Measurements from ENCODE around the gene OBSCN. TPM values are rescaled to one million over a fixed set of nuclear protein-coding genes. Genes with fewer than 3 reads are reported as not detected.

Gene OBSCN
- total RNA-seq, 1 experiment from 2014 or later: 10.5 TPM

DNA sequence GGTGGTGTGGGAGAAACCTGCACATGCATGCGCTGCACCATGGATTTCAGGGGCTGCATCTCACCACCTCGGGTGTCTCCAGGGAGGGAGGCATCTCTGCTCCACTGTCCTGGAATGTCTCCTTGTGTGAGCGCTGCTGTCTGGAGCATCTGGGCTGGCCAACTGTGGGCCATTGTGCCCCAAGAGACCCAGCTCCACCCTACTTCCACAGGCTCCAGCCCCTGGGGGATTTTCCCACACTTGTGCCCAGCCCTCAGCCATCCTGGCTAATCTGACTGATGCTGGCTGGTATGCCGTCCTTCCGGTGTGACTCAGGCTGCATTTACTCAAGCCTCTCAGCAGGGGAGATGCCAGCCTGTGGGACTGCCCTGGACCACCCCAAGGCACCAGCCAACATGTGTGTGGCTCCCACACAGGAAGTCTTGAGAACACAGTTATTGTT lies 136.8 kb downstream of the OBSCN start:
- no peak for ATAC-seq
- H3K9me3 ChIP-seq (ENCODE audit: control insufficient read depth, insufficient read depth, low read depth, low read length): no peaks in the 10 kb centered on the region
- H3K27me3 ChIP-seq (ENCODE audit: control insufficient read depth, insufficient read depth, low read length): no peaks in the 10 kb centered on the region; the same call in 1 of the 2 replicates
- TF ChIP-seq POLR2AphosphoS5 (IDR thresholded peaks at IDR 0.05; ENCODE audit: low read depth, low read length): no peak
- no peak for TF ChIP-seq REST (IDR thresholded peaks at IDR 0.05; ENCODE audit: insufficient read depth in 1 of 2, low read depth in 2 of 2, low read length in 1 of 2)
- TF ChIP-seq, protein P1, sequence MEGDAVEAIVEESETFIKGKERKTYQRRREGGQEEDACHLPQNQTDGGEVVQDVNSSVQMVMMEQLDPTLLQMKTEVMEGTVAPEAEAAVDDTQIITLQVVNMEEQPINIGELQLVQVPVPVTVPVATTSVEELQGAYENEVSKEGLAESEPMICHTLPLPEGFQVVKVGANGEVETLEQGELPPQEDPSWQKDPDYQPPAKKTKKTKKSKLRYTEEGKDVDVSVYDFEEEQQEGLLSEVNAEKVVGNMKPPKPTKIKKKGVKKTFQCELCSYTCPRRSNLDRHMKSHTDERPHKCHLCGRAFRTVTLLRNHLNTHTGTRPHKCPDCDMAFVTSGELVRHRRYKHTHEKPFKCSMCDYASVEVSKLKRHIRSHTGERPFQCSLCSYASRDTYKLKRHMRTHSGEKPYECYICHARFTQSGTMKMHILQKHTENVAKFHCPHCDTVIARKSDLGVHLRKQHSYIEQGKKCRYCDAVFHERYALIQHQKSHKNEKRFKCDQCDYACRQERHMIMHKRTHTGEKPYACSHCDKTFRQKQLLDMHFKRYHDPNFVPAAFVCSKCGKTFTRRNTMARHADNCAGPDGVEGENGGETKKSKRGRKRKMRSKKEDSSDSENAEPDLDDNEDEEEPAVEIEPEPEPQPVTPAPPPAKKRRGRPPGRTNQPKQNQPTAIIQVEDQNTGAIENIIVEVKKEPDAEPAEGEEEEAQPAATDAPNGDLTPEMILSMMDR (IDR thresholded peaks at IDR 0.05): no peak
- no peak for TF ChIP-seq TCF7L2 (IDR thresholded peaks at IDR 0.05; ENCODE audit: low read depth, low read length)
- no peak for TF ChIP-seq SIN3A (IDR thresholded peaks at IDR 0.05; ENCODE audit: borderline replicate concordance, insufficient read depth, low read depth, low read length)
- BruUV-seq (replicated peaks): no TSS peak
- no peak overlapping the region for H3K4me3 ChIP-seq (ENCODE audit: low read depth in 2 of 2, low read length in 2 of 2)
- in situ Hi-C loops (cut with HindIII; ENCODE audit: low pct_unique_long_range_greater_than_20kb, low sequenced_read_pairs) (no loop called here), intact Hi-C loops (cut with micrococcal nuclease; ENCODE audit: unreplicated experiment) (no loop called here)
- H3K27ac ChIP-seq (ENCODE audit: low read length): no peak overlapping the region
- ChIA-PET CTCF (no interaction called here), POLR2A (no interaction called here)
- H3K36me3 ChIP-seq (ENCODE audit: control insufficient read depth, insufficient read depth, low read length): no peaks in the 10 kb centered on the region
- no peaks in the 10 kb centered on the region for H3K4me1 ChIP-seq (ENCODE audit: control insufficient read depth, insufficient read depth, low read length)
- no peak for DNase-seq (ENCODE audit: low read depth, low spot score)

DNA sequence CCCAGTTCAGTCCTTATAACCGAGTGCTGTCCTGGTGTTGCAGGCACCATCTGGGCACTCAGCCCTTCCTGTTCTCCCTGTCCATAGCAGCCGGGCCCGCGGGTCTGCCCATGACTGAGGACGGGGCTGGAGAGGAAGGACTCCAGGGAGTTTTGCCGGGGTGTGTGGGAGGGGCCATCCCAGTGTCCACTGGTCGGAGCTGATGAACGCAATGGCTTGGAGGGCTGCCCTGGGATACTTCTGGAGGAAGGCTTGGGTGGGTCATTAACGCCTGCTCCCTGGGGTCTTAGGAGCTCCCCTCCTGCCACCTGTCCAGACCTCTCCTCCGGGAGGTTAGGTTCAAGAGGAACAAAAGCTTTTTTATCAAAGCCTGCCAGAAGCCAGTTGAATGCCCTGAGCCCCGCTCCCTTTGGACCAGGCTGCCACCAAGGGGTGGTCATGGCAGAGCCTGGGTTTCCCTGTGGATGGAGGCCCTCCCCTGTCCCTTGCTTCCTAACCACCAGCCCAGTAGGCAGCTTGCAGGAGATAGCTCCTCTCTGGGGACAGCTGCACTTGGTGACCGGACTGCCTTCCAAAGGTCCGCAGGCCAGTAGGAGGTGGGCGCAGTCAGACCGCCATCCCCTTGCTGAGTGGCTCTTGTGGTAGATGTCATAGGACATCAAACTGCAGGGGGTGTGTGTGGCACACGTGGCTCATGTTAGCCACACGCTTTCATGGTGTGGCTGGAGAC lies 137.5 kb downstream of the OBSCN start:
- Histone ChIP-seq H3K36me3 (ENCODE audit: control insufficient read depth, insufficient read depth, low read length) (no peaks in the 10 kb centered on the region), H3K9me3 (ENCODE audit: control insufficient read depth, insufficient read depth, low read depth, low read length) (no peaks in the 10 kb centered on the region), H3K27ac (ENCODE audit: low read length) (no peak overlapping the region), H3K27me3 (ENCODE audit: control insufficient read depth, insufficient read depth, low read length) (no peaks in the 10 kb centered on the region; the same call in 1 of the 2 replicates), H3K4me3 (ENCODE audit: low read depth in 2 of 2, low read length in 2 of 2) (no peak overlapping the region), H3K4me1 (ENCODE audit: control insufficient read depth, insufficient read depth, low read length) (no peaks in the 10 kb centered on the region)
- POLR2A ChIA-PET: no interaction called here
- ATAC-seq (no peak), DNase-seq (ENCODE audit: low read depth, low spot score) (no peak)
- in situ Hi-C loops (cut with HindIII; ENCODE audit: low pct_unique_long_range_greater_than_20kb, low sequenced_read_pairs): no loop called here
- BruUV-seq (replicated peaks): no TSS peak
- CTCF ChIA-PET: no interaction called here
- TF ChIP-seq SIN3A (IDR thresholded peaks at IDR 0.05; ENCODE audit: borderline replicate concordance, insufficient read depth, low read depth, low read length) (no peak), REST (IDR thresholded peaks at IDR 0.05; ENCODE audit: insufficient read depth in 1 of 2, low read depth in 2 of 2, low read length in 1 of 2) (no peak), POLR2AphosphoS5 (IDR thresholded peaks at IDR 0.05; ENCODE audit: low read depth, low read length) (no peak), TCF7L2 (IDR thresholded peaks at IDR 0.05; ENCODE audit: low read depth, low read length) (no peak)
- TF ChIP-seq, protein P1 (IDR thresholded peaks at IDR 0.05): no peak
- intact Hi-C loops (cut with micrococcal nuclease; ENCODE audit: unreplicated experiment): no loop called here
